ENCODE results near the gene ATP8A2. TPM values are rescaled to one million over a fixed set of nuclear protein-coding genes. Genes with fewer than 3 reads are reported as not detected.

ATP8A2 gene
- total and polyA plus RNA-seq, 9 of the 15 experiments (the other 6 are each of a cell fraction or from before 2014, with no cell fraction given) = under 0.01 to 0.33 (median 0.06) TPM; not detected in 4

GRCh38 chr13:25575562-25575961, 203.8 kb downstream of the ATP8A2 start:
- H3K9me1 ChIP-seq (ENCODE audit: control insufficient read depth, insufficient read depth, low read length) = no peaks in the 10 kb centered on the region
- intact Hi-C loops (cut with micrococcal nuclease) = loop anchor here (5.0 to 10.0 kb wide), 2 partner anchors 497 to 571 kb away; no protein-coding TSS in a partner anchor
- no peaks in the 10 kb centered on the region for H3K4me1 ChIP-seq (replicated peaks in 1 of 2; ENCODE audit: control insufficient read depth in 2 of 2, insufficient read depth in 2 of 2, low read length in 2 of 2)
- WGBS (ENCODE audit: insufficient coverage, low coverage, missing lambda C conversion rate) = 0% methylated on average over 5 of the region's 5 CpGs
- FAIRE-seq = no peak
- H4K20me1 ChIP-seq (replicated peaks; ENCODE audit: control insufficient read depth, insufficient read depth, low read length) = no peaks in the 10 kb centered on the region
- H2AFZ ChIP-seq (ENCODE audit: low read depth, low read length) = no peak overlapping the region
- H3K36me3 ChIP-seq (ENCODE audit: control insufficient read depth, insufficient read depth, low read length) = no peaks in the 10 kb centered on the region
- H3K27me3 ChIP-seq (ENCODE audit: control insufficient read depth in 2 of 2, insufficient read depth in 2 of 2, low read length in 2 of 2) = peaks cover 0 to 17% of the 10 kb centered on the region in 2 experiments; a peak in 2 of 5 replicates
- no TSS peak for BruUV-seq (replicated peaks)
- H3K9ac ChIP-seq (ENCODE audit: insufficient read depth in 1 of 2, low read depth in 2 of 2, low read length in 2 of 2) = no peak overlapping the region
- no peaks in the 10 kb centered on the region for H3K9me3 ChIP-seq (replicated peaks; ENCODE audit: control insufficient read depth, insufficient read depth, low read depth, low read length)
- no peak overlapping the region for H3K4me2 ChIP-seq (ENCODE audit: insufficient read depth, low read length)
- ChIA-PET POLR2A (no interaction called here), CTCF (ENCODE audit: low intra/inter-chr PET ratio) (interaction anchor here (0.5 kb wide), 1 partner anchor 611 kb away, joined by 3 read pairs; no protein-coding TSS in a partner anchor)
- no peak for ATAC-seq
- no peak overlapping the region for H3K4me3 ChIP-seq
- H3K79me2 ChIP-seq (ENCODE audit: control insufficient read depth, insufficient read depth, low read length) = no peaks in the 10 kb centered on the region
- in situ Hi-C loops (cut with MboI) = loop anchor here (10.0 kb wide), 1 partner anchor 489 kb away; no protein-coding TSS in a partner anchor
- no peak overlapping the region for H3K27ac ChIP-seq (ENCODE audit: extremely low read depth, low read depth, low read length)
- no peak for DNase-seq (ENCODE audit: extremely low read depth in 1 of 4, low spot score in 3 of 4)
- TF ChIP-seq ATF4 (CRISPR knock-in tag; IDR thresholded peaks at IDR 0.05) (no peak), CBFA2T3 (IDR thresholded peaks at IDR 0.05) (no peak), ZNF695 (CRISPR knock-in tag; IDR thresholded peaks at IDR 0.05) (no peak), DMBX1 (CRISPR knock-in tag; IDR thresholded peaks at IDR 0.05; ENCODE audit: borderline replicate concordance) (no peak), TCFL5 (CRISPR knock-in tag; conservative IDR thresholded peaks at IDR 0.05) (no peak), ZFP30 (CRISPR knock-in tag; IDR thresholded peaks at IDR 0.05; ENCODE audit: borderline replicate concordance) (no peak), ZNF3 (CRISPR knock-in tag; IDR thresholded peaks at IDR 0.05) (no peak), ZNF217 (CRISPR knock-in tag; IDR thresholded peaks at IDR 0.05) (no peak), KDM2B (CRISPR knock-in tag; IDR thresholded peaks at IDR 0.05) (no peak), ZMIZ1 (IDR thresholded peaks at IDR 0.05; ENCODE audit: low read depth in 2 of 2, low read length in 2 of 2) (no peak), RBM39 (optimal IDR thresholded peaks at IDR 0.05; ENCODE audit: low read depth, low read length) (no peak)

Data from K562 (cell line).